ENCODE data around the gene CSPG5. TPM values are rescaled to one million over a fixed set of nuclear protein-coding genes. Genes with fewer than 3 reads are reported as not detected.

The CSPG5 gene
- total and polyA plus RNA-seq, 8 donors, result 0.80 to 19.2 (median 1.2) TPM

DNA sequence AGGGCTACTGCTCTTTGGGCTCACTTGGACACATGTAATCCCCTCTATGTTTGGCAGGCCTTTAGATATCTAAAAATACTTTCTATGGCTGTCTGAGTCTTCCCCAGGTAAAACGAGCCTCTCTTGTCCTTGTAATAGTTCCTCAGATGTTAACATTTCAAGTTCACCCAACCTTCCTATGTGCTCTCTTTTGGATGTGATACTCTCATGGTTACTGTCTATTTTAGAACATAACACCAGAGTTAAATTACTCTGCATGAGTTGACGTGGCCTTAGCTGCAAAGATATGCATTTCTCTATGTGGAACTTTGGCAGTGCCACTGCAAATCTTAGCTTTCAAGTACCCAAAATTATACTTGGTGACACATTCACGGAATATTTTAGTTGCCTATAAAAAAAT lies 31.9 kb upstream of the CSPG5 start:
- Histone ChIP-seq H3K4me1 (peaks cover 0 to 4% of the 10 kb centered on the region in 2 donors), H3K36me3 (peaks cover 3 to 60% of the 10 kb centered on the region in 2 donors), H3K27me3 (no peaks in the 10 kb centered on the region), H3K4me3 (no peak overlapping the region), H3K27ac (no peak overlapping the region), H3K9me3 (no peaks in the 10 kb centered on the region)
- ATAC-seq (no peak), DNase-seq (no peak)
- TF ChIP-seq, protein P1, sequence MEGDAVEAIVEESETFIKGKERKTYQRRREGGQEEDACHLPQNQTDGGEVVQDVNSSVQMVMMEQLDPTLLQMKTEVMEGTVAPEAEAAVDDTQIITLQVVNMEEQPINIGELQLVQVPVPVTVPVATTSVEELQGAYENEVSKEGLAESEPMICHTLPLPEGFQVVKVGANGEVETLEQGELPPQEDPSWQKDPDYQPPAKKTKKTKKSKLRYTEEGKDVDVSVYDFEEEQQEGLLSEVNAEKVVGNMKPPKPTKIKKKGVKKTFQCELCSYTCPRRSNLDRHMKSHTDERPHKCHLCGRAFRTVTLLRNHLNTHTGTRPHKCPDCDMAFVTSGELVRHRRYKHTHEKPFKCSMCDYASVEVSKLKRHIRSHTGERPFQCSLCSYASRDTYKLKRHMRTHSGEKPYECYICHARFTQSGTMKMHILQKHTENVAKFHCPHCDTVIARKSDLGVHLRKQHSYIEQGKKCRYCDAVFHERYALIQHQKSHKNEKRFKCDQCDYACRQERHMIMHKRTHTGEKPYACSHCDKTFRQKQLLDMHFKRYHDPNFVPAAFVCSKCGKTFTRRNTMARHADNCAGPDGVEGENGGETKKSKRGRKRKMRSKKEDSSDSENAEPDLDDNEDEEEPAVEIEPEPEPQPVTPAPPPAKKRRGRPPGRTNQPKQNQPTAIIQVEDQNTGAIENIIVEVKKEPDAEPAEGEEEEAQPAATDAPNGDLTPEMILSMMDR (IDR thresholded peaks at IDR 0.05), result no peak
- intact Hi-C loops (cut with DNase I), result no loop called here

DNA sequence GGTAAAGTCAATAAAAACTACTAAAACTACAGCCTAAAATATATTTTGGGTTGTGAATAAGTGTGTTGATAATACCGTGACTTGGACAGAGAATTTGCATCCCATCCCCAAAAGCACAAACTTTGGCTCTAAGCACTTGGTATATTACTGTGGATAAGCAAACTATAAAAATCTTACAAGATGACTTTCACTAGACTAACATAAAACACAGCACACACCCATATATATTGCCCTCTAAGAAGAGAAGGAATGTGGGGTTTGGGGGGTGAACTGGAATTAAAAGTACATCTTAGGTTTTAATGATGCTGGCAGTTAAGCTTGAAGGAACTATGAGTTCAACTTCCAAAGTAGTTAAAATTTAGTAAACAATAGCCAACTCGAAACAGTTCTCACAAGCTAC lies 28.7 kb upstream of the CSPG5 start:
- ATAC-seq (no peak), DNase-seq (no peak)
- H3K36me3 ChIP-seq, result peaks cover 3 to 72% of the 10 kb centered on the region in 2 donors
- intact Hi-C loops (cut with DNase I), result no loop called here
- H3K9me3 ChIP-seq, result no peaks in the 10 kb centered on the region
- TF ChIP-seq, protein P1 (IDR thresholded peaks at IDR 0.05), result no peak
- H3K4me3 ChIP-seq, result no peak overlapping the region
- H3K27me3 ChIP-seq, result no peaks in the 10 kb centered on the region
- H3K4me1 ChIP-seq, result peaks cover 0 to 4% of the 10 kb centered on the region in 2 donors
- no peak overlapping the region for H3K27ac ChIP-seq

DNA sequence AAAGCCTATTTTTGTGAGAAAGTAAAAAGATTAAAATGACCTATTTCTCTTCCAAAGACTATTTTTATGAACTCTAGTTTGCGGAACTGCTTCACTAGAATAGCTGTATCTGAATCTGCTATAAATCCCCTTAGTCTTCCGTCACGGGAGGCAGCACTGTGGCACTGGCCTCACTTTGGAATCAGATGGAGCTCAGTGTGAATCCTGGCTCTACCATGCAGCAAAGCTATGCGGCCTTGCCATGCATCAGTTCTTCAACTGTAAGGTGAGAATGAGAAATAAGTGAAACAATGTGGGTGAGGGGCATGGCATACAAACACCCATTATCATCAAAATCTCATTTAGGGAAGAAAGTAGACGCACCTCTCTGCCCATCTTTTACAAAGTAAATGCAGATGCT lies 27.5 kb upstream of the CSPG5 start:
- no peaks in the 10 kb centered on the region for H3K4me1 ChIP-seq
- no peaks in the 10 kb centered on the region for H3K9me3 ChIP-seq
- intact Hi-C loops (cut with DNase I), result no loop called here
- peaks cover 3 to 76% of the 10 kb centered on the region in 2 donors for H3K36me3 ChIP-seq
- no peak overlapping the region for H3K27ac ChIP-seq
- TF ChIP-seq, protein P1 (IDR thresholded peaks at IDR 0.05), result no peak
- ATAC-seq (no peak), DNase-seq (no peak)
- H3K4me3 ChIP-seq, result no peak overlapping the region
- no peaks in the 10 kb centered on the region for H3K27me3 ChIP-seq

DNA sequence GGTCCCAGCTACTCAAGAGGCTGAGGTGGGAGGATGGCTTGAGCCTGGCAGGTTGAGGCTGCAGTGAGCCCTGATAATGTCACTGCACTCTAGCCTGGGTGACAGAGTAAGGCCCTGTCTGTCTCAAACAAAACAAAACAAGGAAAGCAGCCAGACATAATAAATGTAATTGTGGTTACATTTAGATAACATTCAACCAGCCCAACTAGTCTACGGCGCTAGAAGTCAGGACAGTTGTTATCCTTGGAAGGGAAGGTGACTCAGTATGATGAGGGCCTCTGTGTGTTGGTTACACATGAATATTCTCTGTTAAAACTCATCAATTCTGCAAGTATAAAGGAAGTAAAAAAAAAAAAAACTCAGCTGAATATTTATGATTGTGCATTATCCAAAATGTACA lies 27.0 kb upstream of the CSPG5 start:
- TF ChIP-seq, protein P1 (IDR thresholded peaks at IDR 0.05), result no peak

DNA sequence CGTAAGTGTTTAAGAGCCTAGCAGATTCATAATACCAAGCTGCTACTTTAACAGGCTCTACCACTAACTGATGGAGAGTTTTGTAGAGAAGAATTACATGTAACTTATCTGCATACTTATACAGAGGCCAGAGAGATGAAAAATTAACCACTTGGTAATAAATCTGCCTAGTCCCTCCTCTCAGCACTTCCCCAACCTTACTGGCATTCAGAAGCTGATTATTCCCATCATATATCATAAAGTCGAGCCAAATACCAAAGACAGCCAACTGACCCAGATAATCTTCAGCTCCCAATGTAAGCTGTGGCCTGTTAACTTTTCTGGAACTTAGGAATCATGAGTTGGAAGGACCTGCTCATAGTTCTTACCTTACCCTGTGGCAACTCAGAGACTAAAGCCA lies 25.5 kb upstream of the CSPG5 start:
- Histone ChIP-seq H3K36me3 (peaks cover 3 to 68% of the 10 kb centered on the region in 2 donors), H3K4me3 (no peak overlapping the region), H3K27me3 (no peaks in the 10 kb centered on the region), H3K27ac (no peak overlapping the region), H3K4me1 (no peaks in the 10 kb centered on the region), H3K9me3 (no peaks in the 10 kb centered on the region)
- DNase-seq (no peak), ATAC-seq (no peak)
- TF ChIP-seq, protein P1 (IDR thresholded peaks at IDR 0.05), result no peak
- intact Hi-C loops (cut with DNase I), result no loop called here

More for the DNA sequence above, 27.0 kb upstream of the CSPG5 start:
- Histone ChIP-seq H3K4me1 (no peaks in the 10 kb centered on the region), H3K9me3 (no peaks in the 10 kb centered on the region), H3K36me3 (peaks cover 3 to 76% of the 10 kb centered on the region in 2 donors), H3K27ac (no peak overlapping the region), H3K27me3 (no peaks in the 10 kb centered on the region), H3K4me3 (no peak overlapping the region)
- no peak for ATAC-seq
- intact Hi-C loops (cut with DNase I), result no loop called here
- no peak for DNase-seq

All from left lung (tissue), 10 donors.